HG02610 (cell line): ENCODE measurements around the gene LEMD2.

Experiments used
- ATAC-seq: cut with Tn5 transposase; IDR thresholded peaks from one replicate; pipeline ENCODE4 v1.9.1; 2021; ENCODE audit warnings: mild to moderate bottlenecking, moderate library complexity; ENCODE audit not compliant: unreplicated experiment

Gene LEMD2

DNA sequence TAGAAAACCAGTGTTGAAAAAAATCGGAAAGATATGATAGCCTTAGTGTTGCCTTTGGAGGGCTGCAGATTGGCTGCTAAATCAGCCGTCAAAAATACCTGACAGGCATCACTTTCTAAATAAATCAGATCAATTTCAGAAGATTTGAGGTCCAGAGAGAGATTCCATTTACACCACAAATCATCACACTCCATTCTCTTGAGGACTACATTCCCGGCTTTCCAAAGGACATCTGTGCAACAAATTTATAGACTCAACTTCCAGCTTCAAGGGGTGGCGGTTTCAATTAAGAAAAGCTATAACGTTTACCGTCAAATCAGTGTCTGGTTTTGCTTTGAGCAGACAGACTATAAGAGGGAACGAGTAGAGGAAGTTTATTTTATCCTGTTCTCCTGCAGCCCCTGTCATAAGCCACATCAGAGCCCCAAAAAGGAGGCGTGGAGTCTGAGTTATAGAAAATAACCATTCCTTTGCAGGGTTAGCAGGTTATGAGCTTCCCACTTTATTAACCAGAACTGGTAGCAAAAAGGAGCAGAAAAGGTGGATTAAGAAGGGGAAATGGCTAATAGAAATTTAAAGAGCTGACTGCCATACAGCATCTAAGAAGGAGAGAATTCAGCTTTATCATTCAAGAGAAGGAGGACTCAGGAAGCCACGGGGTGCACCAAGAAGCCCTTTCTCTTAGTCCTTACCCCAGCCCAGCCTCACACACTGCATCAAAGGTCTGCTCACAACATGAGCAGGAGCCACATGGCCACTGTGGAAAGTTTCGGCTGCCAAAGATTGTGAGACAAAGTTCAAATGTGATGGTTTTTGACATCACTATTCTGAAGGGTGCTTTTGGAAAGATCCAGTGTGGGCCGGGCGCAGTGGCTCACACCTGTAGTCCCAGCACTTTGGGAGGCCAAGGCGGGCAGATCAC lies 64.6 kb downstream of the LEMD2 start:
- ATAC-seq, result no peak

DNA sequence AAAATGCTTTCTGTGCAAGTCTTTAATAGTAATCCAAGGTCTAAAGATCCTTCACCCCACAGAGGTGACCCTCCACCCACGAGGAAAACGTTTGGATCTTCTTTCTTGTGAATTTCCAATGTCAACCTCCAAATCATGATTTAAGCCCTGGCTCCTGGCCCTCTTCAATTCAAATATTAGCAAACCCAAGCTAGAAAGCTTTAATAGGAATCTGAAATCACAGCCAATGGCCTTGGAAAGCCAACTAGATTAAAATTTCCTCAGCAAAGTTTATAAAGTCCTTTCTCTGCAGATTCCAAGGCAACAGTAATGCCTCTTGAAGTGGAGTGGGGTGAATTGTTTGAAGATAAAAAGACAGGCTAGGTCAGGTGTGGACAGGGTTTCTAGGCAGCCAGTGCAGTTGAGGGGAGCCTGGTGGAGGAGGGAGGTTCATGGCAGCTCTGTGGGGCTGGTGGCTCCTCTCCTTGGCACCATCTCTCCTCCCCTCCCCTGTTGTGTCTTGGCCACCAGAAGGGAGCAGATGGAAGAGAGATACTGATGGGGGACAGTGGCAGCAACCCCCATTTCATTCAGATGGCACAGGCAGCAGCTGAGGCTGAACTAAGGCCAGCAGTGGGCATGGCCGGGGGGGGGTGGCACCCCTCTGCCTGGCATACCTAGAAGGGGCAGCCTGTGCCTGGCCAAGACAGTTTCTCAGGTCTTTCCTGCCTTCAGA lies 65.4 kb downstream of the LEMD2 start:
- ATAC-seq, result no peak

DNA sequence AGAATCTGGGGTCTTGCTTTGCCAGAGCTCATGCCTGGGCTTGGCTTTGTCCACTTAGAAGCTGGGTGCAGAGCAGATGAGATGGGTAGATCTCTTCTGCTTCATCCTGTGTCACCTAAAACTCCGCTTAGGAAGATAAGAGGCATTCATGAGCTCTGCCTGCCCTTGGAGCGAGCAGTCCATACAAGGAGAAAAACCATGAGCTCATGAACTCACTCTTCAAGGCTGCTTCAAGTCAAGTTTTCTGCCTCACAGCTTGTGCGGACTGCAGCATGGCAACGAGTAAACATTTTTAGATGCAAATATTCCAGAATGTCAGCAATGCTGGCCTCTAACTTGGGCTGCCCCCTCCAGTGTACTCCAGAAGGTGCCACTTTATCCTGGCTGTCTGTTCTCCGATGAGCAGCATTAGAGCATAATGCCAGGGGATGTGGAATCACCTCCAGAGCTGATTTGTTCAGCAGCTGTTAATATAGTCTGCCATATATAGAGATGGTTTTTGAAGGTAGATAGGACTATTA lies 66.8 kb downstream of the LEMD2 start:
- ATAC-seq, result no peak

DNA sequence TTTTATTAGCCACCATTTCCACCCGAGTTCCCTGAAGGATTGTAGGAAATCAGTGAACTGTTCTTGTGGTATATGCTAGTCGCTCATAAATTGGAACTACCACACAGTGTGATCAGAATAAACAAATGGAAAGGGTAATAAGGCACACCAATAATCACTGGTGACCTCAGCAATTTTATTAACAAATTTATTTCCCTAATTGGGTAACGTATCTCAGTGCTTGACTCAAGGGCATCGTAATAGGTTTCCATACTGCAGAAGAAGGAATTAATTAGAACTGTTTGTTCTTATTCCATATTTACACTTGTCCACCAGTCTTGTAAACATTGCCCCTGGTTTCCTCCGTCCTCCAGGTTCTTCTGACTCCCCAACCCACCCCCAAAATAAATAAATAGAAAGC lies 67.4 kb downstream of the LEMD2 start:
- ATAC-seq, result no peak
